ENCODE results near the gene SLCO2B1.
"Not testable (repeated sequence)": the region's sequence is repeated elsewhere in the genome, so short reads cannot be mapped to it uniquely, and the experiment has no call there.

Gene SLCO2B1, protein sequence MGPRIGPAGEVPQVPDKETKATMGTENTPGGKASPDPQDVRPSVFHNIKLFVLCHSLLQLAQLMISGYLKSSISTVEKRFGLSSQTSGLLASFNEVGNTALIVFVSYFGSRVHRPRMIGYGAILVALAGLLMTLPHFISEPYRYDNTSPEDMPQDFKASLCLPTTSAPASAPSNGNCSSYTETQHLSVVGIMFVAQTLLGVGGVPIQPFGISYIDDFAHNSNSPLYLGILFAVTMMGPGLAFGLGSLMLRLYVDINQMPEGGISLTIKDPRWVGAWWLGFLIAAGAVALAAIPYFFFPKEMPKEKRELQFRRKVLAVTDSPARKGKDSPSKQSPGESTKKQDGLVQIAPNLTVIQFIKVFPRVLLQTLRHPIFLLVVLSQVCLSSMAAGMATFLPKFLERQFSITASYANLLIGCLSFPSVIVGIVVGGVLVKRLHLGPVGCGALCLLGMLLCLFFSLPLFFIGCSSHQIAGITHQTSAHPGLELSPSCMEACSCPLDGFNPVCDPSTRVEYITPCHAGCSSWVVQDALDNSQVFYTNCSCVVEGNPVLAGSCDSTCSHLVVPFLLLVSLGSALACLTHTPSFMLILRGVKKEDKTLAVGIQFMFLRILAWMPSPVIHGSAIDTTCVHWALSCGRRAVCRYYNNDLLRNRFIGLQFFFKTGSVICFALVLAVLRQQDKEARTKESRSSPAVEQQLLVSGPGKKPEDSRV

DNA sequence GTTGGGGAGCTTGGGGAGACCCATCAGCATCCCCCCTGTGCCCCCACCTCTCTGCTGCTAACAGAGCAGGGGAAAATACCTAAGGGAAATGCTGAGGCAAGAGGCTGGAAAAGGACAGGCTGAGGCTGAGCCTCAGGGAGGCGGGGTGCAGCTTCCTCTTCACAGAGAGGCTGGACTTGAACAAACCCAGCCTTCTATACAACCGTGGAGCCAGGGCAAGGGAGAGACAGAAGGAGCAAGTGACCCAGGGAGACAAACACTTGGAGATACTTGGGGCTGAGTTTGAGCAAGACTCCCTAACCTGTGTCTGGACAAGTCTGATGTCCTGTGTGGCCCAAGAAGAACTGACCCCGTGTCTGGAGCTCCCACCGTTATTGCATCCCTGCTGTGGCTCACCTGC, at the start of gene SLCO2B1:
Gene SLCO2B1 (plus strand): TSS at position 229 of the 400 bp plus-strand sequence. CDS start 275 bp downstream, outside the sequence.
- H3K9ac ChIP-seq (ENCODE audit: low read depth, low read length): no peak within 1 kb of the TSS
- no peaks in the 10 kb centered on the region for H3K4me1 ChIP-seq (ENCODE audit: insufficient read depth, low read length)

DNA sequence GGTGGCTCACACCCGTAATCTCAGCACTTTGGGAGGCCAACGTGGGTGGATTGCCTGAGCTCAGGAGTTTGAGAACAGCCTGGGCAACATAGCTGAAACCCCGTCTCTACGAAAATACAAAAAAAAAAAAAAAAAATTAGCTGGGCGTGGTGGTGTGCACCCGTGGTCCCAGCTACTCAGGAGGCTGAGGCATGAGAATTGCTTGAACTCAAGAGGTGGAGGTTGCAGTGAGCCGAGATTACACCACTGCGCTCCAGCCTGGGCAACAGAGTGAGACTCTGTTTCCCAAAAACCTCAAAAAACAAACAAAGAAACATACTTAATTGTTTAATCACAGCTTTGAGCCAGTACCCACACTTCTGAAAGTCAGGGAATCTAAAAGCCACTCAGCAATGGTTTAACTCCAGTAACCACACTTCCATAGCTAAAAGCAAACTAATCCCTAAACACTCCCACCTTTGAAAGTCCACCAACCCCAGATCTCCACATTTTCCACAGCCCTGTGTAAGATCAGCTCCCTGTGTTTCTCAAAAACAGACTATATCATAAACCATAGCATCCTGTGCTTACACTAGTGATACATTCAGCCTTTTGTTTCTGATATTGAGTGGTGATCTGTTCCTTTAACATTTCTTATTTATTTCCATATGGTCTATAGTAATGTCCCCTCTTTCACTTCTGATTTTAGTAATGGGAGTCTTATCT, 49.3 kb upstream of the SLCO2B1 start:
- H3K4me1 ChIP-seq (ENCODE audit: insufficient read depth, low read length): peaks cover 7% of the 10 kb centered on the region; the same call in 1 of the 2 replicates
- no peaks in the 10 kb centered on the region for H3K9me3 ChIP-seq (ENCODE audit: control insufficient read depth, insufficient read depth, low read length)
- H3K9ac ChIP-seq (ENCODE audit: low read depth, low read length): no peak overlapping the region
- H3K36me3 ChIP-seq (ENCODE audit: insufficient read depth, low read length): no peaks in the 10 kb centered on the region

More for the DNA sequence above, at the start of gene SLCO2B1:
- no peaks in the 10 kb centered on the region for H3K36me3 ChIP-seq (ENCODE audit: insufficient read depth, low read length)
- no peaks in the 10 kb centered on the region for H3K9me3 ChIP-seq (ENCODE audit: control insufficient read depth, insufficient read depth, low read length)

- H3K36me3 ChIP-seq (ENCODE audit: insufficient read depth, low read length): no peaks in the 10 kb centered on the region
- H3K4me1 ChIP-seq (ENCODE audit: insufficient read depth, low read length): peaks cover 7% of the 10 kb centered on the region; the same call in 1 of the 2 replicates
- H3K9ac ChIP-seq (ENCODE audit: low read depth, low read length): no peak overlapping the region
- no peaks in the 10 kb centered on the region for H3K9me3 ChIP-seq (ENCODE audit: control insufficient read depth, insufficient read depth, low read length)
Observed at GRCh38 chr11:75103380-75104026, 47.4 kb upstream of the SLCO2B1 start.

GRCh38 chr11:75105462-75105925, 45.4 kb upstream of the SLCO2B1 start:
- H3K9ac ChIP-seq (ENCODE audit: low read depth, low read length): peak overlapping the region; percentile 14; the same call in 1 of the 2 replicates

GRCh38 chr11:75105967-75106681, 44.8 kb upstream of the SLCO2B1 start:
- H3K36me3 ChIP-seq (ENCODE audit: insufficient read depth, low read length); H3K9me3 ChIP-seq (ENCODE audit: control insufficient read depth, insufficient read depth, low read length); H3K4me1 ChIP-seq (ENCODE audit: insufficient read depth, low read length): not testable (repeated sequence)
- 0 out of 2 replicates have a peak overlapping the region, but pooled peaks have one; percentile 14 for H3K9ac ChIP-seq (ENCODE audit: low read depth, low read length)

More at GRCh38 chr11:75105462-75105925, 45.4 kb upstream of the SLCO2B1 start:
- Histone ChIP-seq H3K36me3 (ENCODE audit: insufficient read depth, low read length) (no peaks in the 10 kb centered on the region), H3K9me3 (ENCODE audit: control insufficient read depth, insufficient read depth, low read length) (no peaks in the 10 kb centered on the region), H3K4me1 (ENCODE audit: insufficient read depth, low read length) (peaks cover 7% of the 10 kb centered on the region; the same call in 1 of the 2 replicates)

GRCh38 chr11:75107187-75107586, 43.7 kb upstream of the SLCO2B1 start:
- Histone ChIP-seq H3K36me3 (ENCODE audit: insufficient read depth, low read length) (no peaks in the 10 kb centered on the region), H3K9me3 (ENCODE audit: control insufficient read depth, insufficient read depth, low read length) (no peaks in the 10 kb centered on the region), H3K9ac (ENCODE audit: low read depth, low read length) (no peak overlapping the region), H3K4me1 (ENCODE audit: insufficient read depth, low read length) (peaks cover 7% of the 10 kb centered on the region; the same call in 1 of the 2 replicates)

DNA sequence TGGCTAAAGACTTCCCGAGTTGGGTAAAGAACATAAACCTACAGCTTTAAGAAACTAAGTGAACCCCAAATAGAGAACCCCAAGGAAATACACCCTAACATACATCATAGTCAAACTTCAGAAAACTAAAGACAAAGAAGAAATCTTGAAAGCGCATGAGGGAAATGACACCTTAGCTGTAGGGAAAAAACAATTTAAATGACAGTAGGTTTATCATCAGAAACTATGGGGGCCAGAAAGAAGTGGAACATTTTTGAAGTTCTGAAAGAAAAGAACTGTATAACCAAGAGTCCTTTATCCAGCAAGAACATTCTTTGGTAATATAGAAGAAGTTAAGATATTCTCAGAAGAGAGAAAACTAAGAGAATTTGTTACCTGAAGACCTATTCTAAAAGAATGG, 38.7 kb upstream of the SLCO2B1 start:
- H3K9ac ChIP-seq (ENCODE audit: low read depth, low read length): no peak overlapping the region
- H3K9me3 ChIP-seq (ENCODE audit: control insufficient read depth, insufficient read depth, low read length): no peaks in the 10 kb centered on the region
- H3K36me3 ChIP-seq (ENCODE audit: insufficient read depth, low read length): no peaks in the 10 kb centered on the region
- no peaks in the 10 kb centered on the region for H3K4me1 ChIP-seq (ENCODE audit: insufficient read depth, low read length)

GRCh38 chr11:75113030-75113429, 37.9 kb upstream of the SLCO2B1 start:
- Histone ChIP-seq H3K4me1 (ENCODE audit: insufficient read depth, low read length) (no peaks in the 10 kb centered on the region), H3K9ac (ENCODE audit: low read depth, low read length) (no peak overlapping the region), H3K36me3 (ENCODE audit: insufficient read depth, low read length) (no peaks in the 10 kb centered on the region), H3K9me3 (ENCODE audit: control insufficient read depth, insufficient read depth, low read length) (no peaks in the 10 kb centered on the region)

DNA sequence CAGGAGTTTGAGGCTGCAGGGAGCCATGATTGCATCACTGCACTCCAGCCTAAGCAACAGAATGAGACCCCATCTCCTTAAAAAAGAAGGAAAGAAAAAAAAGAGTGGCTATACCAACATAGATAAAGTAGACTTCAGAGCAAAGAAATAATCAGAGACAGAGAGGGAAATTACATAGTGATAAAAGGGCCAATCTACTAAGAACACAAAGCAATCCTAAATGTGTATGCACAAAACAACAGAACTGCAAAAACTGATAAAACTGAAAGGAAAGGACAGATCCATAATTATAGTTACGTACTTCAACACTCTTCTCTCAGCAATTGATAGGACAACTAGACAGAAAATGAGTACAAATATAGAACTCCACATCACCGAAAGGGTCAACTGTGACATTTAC, 36.4 kb upstream of the SLCO2B1 start:
- Histone ChIP-seq H3K36me3 (ENCODE audit: insufficient read depth, low read length) (no peaks in the 10 kb centered on the region), H3K9ac (ENCODE audit: low read depth, low read length) (no peak overlapping the region), H3K4me1 (ENCODE audit: insufficient read depth, low read length) (no peaks in the 10 kb centered on the region), H3K9me3 (ENCODE audit: control insufficient read depth, insufficient read depth, low read length) (no peaks in the 10 kb centered on the region)

- no peaks in the 10 kb centered on the region for H3K36me3 ChIP-seq (ENCODE audit: insufficient read depth, low read length)
- H3K9me3 ChIP-seq (ENCODE audit: control insufficient read depth, insufficient read depth, low read length): no peaks in the 10 kb centered on the region
- H3K9ac ChIP-seq (ENCODE audit: low read depth, low read length): no peak overlapping the region
- H3K4me1 ChIP-seq (ENCODE audit: insufficient read depth, low read length): no peaks in the 10 kb centered on the region
Observed at GRCh38 chr11:75118577-75118976, 32.3 kb upstream of the SLCO2B1 start.

DNA sequence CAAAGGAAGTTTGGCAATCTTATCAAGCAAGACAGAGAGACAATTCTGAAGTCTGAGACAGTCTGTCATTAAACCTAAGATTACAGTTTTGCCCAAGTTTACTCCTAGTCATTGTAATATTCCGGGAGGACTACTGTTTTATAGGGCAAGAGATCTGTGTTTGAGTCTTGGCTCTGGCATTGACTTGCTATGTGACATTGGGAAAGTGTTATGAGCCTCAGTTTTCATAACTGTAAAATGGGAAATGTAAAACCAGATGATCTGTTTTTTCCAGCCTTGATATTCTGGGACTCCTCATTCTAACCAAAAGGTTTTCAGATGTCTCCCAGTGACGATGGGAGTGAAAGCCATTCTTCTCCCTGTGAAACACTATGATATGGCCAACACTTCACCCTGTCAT, 24.3 kb upstream of the SLCO2B1 start:
- H3K4me1 ChIP-seq (ENCODE audit: insufficient read depth, low read length): no peaks in the 10 kb centered on the region
- no peaks in the 10 kb centered on the region; the same call in 1 of the 2 replicates for H3K9me3 ChIP-seq (ENCODE audit: control insufficient read depth, insufficient read depth, low read length)
- no peaks in the 10 kb centered on the region for H3K36me3 ChIP-seq (ENCODE audit: insufficient read depth, low read length)
- no peak overlapping the region for H3K9ac ChIP-seq (ENCODE audit: low read depth, low read length)

GRCh38 chr11:75132080-75132479, 18.8 kb upstream of the SLCO2B1 start:
- Histone ChIP-seq H3K36me3 (ENCODE audit: insufficient read depth, low read length) (no peaks in the 10 kb centered on the region), H3K9me3 (ENCODE audit: control insufficient read depth, insufficient read depth, low read length) (no peaks in the 10 kb centered on the region), H3K4me1 (ENCODE audit: insufficient read depth, low read length) (peaks cover 7% of the 10 kb centered on the region; the same call in 1 of the 2 replicates), H3K9ac (ENCODE audit: low read depth, low read length) (no peak overlapping the region)

- Histone ChIP-seq H3K4me1 (ENCODE audit: insufficient read depth, low read length) (peaks cover 7% of the 10 kb centered on the region; the same call in 1 of the 2 replicates), H3K36me3 (ENCODE audit: insufficient read depth, low read length) (no peaks in the 10 kb centered on the region), H3K9me3 (ENCODE audit: control insufficient read depth, insufficient read depth, low read length) (no peaks in the 10 kb centered on the region)
Observed at GRCh38 chr11:75133976-75134375, 16.9 kb upstream of the SLCO2B1 start.

More at GRCh38 chr11:75133976-75134375, 16.9 kb upstream of the SLCO2B1 start:
- H3K9ac ChIP-seq (ENCODE audit: low read depth, low read length): no peak overlapping the region
